Pulmonary artery endothelial cell (primary cell): ENCODE results near the gene CFLAR. TPM values are rescaled to one million over a fixed set of nuclear protein-coding genes. Genes with fewer than 3 reads are reported as not detected.
"Not testable (repeated sequence)": the region's sequence is repeated elsewhere in the genome, so short reads cannot be mapped to it uniquely, and the experiment has no call there.

ENCODE experiments used
- DNase-seq: peaks from one replicate; pipeline ENCODE4 v3.0.0-alpha.2; 2011; ENCODE audit warnings: low read depth, low spot score
- total RNA-seq: library from RNA; depleted of rRNA; stranded (reverse); fragments of >200 nt; gene quantifications from 2 replicates; pipeline ENCODE4 v1.2.3, GENCODE V29; 2014

Gene CFLAR
- 228 and 323 TPM in 2 replicates for total RNA-seq

DNA sequence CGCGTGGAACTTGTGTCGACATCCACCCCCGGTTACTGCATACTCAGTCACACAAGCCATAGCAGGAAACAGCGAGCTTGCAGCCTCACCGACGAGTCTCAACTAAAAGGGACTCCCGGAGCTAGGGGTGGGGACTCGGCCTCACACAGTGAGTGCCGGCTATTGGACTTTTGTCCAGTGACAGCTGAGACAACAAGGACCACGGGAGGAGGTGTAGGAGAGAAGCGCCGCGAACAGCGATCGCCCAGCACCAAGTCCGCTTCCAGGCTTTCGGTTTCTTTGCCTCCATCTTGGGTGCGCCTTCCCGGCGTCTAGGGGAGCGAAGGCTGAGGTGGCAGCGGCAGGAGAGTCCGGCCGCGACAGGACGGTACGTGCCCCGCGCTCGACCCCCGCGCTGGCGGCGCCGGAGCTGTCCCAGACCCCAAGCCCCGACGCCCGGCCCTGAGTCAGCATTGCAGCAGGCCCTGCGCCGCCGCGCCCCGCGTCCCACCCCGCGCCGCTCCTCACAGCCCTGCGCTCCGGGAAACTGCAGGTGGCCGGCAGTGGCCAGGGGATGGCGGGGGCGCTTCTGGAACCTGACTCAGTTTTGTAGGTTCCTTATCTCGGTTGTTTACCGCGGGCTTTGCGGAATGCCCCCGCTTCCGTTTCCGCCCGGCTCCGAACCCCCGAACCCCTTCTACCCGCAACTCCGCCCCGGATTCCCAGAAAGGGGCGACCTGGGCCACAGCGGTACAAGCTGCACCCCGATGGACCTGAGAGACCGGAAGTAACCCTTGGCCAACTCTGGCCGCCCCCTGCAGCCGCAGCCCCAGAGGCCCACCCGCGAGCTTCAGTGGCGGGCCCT lies at the start of gene CFLAR:
Gene CFLAR (plus strand): TSS at position 50 of the 844 bp plus-strand sequence. CDS start 13,702 bp downstream, outside the sequence.
- no peak for DNase-seq

DNA sequence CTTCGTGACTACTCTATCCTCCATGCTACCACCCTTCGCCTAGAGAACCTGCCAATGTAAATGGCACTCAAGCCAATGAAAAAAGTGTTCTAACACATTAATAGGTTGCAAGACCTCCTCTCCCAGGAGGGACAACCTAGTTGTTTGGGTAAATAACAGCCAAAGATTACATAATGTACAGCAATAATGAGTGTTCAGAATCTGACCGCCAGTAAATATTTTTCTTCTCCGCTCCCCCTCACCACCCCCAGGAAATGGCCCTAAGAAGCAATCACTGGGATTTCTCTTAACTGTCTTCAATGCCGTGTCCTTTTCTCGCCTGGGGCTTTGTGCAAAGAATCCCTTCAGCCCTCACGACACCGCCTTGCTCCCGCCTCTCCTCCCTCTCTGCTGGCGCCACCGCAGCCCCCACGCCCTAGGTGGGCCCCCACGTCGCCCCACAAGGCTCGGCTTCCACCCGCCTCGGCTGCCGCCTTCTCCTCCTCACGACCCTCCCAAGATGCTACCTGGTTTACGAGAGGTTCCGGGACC lies 45.0 kb upstream of the CFLAR start:
- no peak for DNase-seq

DNA sequence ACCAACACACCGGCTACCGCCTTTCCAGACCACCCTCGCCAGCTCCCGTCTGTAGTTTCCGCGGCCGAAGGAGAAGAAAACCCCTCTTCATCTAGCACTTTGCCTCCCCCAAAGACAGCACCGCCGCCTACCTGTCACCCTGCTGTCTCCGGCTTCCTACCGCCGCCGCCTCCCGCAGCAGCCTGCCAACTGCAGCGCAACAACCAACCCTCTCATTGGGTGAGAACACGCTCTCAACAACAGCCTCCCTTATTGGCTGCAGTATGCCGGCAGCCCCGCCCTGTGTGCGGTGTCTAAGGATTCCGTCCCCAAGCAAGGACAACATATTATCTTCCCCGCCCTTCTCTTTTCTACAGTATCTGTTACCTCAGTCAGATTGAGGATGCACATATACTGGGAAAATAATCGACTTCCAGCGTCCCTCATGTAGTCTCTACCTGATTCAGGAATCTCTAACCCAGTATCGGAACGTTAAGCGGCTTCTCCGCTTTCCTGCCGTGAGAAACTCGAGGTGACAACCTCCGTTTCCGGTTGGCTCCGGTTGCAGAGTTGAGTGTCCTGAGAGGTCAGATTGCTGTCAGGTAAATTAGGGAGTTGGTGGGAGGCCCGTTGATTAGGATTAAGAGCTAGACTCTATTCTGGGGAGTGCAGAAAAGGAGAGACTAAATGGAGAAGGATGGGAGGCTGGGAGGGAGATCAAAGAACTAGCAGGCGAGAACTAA lies 44.3 kb upstream of the CFLAR start, which contains the start of the genes HYCC2 and NDUFB3:
Gene HYCC2 (minus strand): TSS at position 193 of the 722 bp plus-strand sequence. CDS start 47,662 bp downstream, outside the sequence.
Gene NDUFB3 (plus strand): TSS at position 523 of the 722 bp plus-strand sequence. CDS start 6,882 bp downstream, outside the sequence.
- DNase-seq: peak; percentile 72

DNA sequence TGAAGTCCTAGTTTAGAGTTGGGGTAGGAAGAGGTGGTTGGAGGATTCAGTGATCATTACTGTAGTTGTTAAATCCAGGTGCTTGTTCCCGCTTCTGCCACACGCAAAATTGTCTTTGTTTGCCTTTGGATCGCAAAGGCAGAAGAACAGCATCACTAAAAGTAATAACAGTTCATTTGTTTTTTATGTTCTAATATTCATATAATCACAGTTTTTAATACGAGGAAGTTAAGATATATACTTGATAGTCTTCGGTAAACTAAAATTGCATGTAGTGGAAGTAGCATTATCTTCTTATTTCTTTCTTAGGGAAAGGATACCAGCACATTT lies 43.8 kb upstream of the CFLAR start:
- no peak for DNase-seq

DNA sequence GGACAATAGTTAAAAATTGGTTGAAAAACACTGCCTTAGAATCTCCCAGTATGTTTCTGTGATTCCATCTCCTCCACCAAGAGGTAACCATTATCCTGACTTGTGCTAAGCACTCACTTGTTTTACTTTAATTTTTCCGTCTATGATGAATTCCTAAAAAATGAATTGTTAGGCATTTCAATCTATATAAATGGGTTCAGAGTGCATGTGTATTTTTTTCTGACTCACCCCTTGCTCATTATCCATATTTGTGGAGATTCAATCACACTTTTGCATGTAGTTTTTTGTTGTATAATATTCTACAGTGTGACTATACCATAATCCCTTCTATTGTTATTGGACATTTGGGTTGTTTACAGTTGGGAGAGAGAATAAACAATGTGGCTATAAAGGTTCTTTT lies 42.9 kb upstream of the CFLAR start:
- no peak for DNase-seq

DNA sequence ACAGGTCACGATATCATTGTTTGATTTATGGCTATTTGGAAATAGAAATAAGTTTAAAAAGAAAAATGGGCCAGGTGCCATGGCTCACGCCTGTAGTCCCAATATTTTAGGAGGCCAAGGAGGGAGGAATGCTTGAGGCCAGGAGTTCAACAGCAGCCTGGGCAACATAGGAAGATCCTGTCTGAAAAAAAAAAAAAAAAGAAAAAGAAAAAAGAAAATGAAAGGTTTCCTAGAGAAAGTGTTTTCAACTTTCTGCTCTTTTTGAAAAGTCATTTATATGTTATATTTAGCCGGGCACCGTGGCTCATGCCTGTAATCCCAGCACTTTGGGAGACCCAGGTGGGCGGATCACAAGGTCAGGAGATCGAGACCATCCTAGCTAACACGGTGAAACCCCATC lies 41.0 kb upstream of the CFLAR start:
- DNase-seq: no peak

DNA sequence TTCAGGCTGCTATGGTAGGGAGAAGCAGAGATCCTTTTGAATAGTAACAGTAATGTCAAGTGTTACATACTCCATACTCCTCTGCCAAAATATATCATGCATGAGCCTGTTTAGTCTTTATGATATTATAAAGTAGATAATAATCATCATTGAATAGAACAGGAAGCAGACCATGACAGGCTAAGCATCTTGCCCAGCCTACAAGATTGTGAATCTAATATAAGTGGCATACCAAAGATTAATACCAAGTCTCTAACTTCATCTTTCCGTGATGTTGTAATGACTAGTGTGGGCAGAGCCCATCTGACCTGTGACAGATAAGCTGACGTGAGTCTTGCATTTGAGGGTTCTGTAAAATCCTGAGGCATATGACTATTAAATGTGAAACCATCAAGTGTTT lies 31.1 kb upstream of the CFLAR start:
- no peak for DNase-seq

DNA sequence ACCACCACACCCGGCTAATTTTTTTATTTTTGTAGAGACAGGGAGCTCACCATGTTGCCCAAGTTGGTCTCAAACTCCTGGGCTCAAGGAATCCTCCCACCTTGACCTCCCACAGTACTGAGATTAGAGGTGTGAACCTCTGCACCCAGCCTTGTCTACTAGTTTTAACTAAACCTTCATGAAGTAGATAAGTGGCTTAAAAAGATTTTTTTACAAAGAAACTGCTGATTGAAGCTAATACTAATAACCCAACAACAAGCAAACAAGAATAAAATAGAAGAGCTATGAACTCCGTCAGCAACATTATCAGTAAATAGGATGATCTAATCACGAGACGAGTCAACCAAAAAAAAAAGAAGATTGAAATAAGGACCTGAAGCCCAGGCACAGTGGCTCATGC lies 25.4 kb upstream of the CFLAR start:
- DNase-seq: no peak

DNA sequence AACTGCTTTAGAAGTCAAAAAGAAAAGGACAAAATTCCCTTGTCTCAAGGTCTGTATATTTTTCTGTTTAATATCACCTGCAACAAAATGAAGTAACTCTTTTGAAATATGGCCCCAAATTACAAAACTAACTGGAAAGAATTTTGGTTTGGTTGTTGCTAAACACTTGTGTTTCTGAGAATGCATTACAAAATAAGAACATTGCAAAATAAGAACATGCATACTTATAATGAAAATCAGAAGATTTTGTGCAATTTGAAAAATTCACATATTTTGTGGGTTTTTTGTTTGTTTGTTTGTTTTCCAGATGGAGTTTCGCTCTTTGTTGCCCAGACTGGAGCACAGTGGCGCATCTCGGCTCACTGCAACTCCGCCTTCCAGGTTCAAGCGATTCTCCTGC lies 22.4 kb upstream of the CFLAR start:
- DNase-seq: no peak

DNA sequence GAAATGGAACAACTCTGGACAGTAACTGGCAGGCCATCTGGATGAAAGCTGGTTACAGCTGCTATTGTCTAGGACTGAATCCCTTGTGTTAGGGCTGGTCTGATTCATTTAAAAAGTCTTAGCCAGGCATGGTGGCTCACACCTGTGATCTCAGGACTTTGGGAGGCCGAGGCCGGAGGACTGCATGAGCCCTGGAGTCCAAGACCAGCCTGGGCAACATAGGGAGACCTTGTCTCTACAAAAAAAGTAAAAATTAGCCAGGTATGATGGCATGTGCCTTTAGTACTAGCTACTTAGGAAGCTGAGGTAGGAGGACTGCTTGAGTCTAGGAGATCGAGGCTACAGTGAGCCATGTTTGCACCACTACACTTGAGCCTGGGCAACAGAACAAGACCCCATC lies 15.5 kb upstream of the CFLAR start:
- no peak for DNase-seq

DNA sequence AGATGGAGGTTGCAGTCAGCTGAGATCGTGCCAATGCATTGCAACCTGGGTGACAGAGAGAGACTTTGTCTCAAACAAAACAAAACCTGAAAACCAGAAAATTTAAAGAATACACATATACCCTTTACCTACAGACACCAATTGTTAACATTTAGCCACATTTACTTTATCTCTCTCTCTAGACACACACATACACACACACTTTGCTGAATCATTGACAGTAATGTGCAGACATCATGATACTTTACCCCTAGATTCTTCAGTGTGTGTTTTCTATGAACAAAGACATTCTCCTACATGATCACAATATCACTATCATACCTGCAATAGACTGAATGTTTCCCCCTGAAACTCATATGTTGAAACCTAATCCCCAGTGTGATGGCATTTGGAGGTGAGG lies 10.2 kb upstream of the CFLAR start:
- no peak for DNase-seq

DNA sequence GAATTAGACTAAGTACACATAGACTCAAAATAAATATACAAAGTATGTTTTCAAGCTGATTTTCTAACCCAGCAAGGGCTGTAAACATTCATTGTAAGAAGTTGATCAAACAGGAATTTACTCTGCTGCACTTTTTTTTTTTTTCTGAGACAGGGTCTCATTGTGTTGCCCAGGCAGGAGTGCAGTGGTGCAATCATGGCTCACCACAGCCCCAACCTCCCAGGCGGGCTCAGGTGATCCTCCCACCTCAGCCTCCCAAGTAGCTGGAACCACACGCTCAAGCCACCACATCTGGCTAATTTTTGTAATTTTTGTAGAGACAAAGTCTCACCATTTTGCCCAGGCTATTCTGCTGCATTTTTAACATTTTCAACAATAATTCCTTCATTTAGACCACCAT lies 8.3 kb upstream of the CFLAR start:
- no peak for DNase-seq

DNA sequence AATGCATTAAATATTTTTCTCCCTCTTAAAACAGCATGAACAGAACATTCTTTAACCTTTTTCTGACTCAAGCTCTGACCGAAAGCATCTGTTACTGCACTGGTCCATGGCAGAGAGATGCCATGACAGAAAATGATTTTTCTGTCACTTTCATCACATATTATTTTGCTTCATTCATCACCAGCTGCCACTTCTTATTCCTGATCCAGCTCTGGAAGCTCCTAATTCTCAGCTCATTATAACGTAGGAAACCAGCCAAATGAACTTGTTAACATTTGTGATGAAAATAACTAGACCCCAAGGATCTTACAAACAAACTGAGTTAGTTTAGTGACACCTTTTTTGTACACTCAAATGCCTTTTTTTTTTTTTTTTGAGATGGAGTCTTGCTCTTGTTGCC lies 7.6 kb upstream of the CFLAR start:
- DNase-seq: no peak

DNA sequence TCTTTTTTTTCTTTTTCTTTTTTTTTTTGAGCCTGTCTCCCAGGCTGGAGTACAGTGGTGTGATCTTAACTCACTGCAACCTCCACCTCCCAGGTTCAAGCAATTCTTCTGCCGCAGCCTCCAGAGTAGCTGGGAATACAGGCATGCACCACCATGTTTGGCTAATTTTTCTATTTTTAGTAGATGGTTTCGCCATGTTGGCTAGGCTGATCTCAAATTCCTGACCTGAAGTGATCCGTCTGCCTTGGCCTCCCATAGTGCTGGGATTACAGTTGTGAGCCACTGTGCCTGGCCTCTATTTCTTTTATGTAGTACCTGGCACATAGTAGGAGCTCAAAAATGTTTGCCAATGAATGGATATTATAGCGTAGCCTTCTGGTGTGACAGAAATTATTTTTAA lies 6.8 kb upstream of the CFLAR start:
- DNase-seq: no peak

DNA sequence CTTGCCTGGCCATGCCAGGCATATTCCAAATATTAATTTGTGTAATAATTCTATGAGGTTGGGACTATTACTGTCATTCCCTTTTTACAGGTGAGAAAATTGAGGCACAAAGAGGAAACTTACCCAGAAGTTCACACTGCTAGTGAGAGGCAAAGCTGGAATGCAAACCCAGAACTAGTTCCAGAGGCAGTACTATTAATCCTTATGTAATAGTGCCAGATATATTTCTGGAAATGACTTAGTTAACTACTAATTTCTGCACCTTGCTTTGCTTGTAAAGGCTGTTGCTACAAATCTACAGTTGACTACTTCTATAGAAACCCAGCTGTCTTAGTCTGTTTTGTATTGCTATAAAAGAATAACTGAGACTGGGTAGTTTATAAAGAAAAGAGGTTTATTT lies 5.3 kb upstream of the CFLAR start:
- no peak for DNase-seq

DNA sequence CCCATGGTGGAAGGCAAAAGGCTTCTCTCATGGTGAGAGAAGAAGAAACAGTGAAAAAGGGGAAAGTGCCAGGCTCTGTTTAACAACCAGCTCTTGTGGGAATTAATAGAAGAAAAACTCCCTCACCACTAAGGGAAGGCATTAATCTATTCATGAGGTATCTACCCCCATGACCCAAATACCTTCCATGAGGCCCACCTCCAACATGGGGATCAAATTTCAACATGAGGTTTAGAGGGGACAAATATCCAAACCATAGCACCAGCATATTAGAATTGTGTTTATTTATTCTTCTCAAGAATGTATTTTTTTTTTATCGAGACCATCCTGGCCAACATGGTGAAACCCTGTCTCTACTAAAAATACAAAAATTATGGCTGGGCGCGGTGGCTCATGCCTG lies 4.9 kb upstream of the CFLAR start:
- DNase-seq: no peak

DNA sequence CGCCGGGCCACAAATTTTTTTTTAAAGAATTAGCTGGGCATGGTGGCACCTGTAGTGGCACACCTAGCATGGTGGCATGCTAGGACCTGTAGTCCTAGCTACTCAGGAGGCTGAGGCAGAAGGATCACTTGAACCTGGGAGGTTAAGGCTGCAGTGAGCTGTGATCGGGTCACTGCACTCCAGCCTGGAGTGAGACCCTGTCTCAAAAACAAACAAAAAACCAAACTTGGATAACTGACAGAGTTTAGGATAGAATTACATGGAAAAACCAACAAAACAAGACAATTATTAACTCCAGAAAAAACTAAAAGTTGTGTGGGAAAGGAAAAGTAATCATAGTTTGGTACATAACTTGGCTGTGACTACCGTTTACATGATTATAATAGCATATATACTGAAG lies 1.6 kb upstream of the CFLAR start:
- no peak for DNase-seq

DNA sequence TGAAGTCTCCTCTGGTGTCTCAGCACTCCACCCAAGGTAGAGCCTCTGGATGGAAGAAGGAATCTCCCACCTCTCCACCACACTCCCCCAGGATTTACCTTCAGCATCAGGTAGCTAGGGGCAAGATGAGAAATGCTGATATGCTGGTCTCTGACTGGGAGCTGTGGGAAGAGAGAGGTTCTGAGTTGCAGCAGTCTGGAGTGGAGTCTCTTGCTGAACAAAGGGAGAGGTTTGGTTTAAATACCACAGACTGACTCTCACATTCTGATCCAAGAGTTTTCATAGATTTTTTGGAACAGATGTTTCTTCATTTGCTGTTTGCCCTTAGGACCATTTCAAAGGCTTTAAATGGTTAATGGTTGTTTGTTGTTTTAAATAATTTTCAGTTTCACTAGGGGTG lies 1.1 kb upstream of the CFLAR start:
- no peak for DNase-seq

DNA sequence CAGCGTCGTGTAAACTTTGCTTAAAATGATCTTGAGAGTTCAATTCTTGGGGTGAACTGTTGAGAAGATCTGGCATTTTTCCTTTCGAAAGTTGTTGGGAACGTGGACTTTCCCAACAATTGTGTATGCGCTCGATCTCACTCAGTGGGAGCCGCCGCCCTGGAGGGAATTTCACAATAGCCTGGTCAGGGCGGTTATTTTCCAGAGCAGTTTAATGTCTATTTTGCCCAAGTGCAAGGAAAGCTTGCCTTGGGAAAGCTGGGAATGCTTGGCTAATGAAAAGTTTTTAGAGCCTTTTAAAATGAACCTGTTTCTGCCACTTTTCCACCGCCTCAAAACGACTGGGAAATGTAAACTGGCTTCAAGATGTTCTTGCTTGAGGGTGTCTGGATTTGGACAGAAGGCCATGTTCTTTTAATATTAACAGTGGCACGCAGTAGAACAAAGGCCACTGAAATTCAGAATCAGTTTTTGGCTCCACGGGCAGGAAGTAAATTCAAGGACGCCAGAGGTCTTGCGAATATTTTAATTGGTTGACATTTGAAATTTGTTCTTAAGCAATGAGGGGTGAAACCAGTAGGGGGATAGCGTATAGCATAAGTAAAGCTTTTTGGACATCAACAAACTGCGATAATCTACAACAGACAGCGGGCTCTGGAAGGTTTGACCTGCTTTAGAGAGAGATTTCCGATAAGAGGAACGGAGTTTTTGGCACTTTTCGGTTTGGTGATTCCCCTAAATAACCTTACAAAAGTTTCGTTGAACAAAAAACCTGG lies 1.2 kb downstream of the CFLAR start:
- peak; percentile 86 for DNase-seq

DNA sequence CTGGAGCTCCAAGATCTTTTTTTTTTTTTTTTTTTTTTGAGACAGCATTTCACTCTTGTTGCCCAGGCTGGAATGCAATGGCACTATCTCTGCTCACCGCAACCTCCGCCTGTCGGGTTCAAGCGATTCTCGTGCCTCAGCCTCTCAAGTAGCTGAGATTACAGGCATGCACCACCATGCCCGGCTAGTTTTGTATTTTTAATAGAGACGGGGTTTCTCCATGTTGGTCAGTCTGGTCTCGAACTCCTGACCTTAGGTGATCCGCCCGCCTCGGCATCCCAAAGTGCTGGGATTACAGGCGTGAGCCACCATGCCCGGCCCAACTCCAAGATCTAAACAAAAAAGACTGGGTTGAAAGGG lies 1.8 kb downstream of the CFLAR start:
- DNase-seq: not testable (repeated sequence)

DNA sequence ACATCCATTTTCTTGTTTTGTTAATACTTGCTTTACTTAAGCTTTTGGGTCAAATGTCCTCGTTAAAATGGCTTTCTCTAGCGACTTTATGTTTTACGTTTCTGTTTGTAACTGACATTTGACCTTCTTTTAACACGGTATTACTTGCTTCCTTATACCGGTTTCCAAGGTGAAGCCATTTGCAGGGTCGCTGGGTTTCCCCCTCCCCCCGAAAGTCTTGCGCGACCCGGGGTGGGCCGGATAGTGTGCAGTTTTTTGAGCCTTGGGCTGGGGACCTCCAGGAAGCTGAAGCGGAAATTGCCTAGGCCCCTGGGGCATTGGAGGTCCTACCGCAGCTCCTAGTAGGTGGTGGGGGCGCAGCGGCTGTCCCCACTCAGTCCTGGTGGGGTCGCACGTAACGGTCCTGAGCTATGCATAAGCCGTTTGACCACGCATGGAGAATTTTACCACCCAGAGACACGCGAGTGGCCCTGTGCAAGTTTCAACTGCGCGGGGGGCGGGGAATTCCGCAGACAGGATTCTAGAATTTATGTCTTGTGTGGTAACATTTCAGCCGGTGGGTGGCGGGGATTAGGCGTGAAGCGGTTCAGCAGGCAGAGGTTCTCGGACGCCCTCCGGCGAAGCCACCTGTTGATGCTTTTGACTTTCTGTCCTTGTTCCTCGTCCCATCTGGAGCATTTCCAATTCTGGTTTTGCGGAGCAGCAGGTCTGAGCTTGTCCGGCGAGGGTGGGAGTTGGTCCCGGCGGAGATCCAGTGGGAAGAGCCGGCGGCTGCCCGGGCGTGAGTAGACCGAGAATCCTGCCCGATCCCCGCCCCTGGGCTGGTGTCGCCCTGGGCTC lies 2.4 kb downstream of the CFLAR start:
- DNase-seq: no peak
